IMR-90 (cell line): ENCODE measurements around the gene HMX3. TPM values are rescaled to one million over a fixed set of nuclear protein-coding genes. Genes with fewer than 3 reads are reported as not detected.

Experiments used
- ATAC-seq: fragments of 200-7000 bp; cut with Tn5 transposase; 2 replicates; pipeline ENCODE4 v1.9.1; 2020; ENCODE audit warnings: low read depth, mild to moderate bottlenecking, moderate library complexity
- BruUV-seq: library from RNA; stranded (reverse); fragments of 400-500 nt; replicated peaks from 2 replicates; lab custom pipeline; 2021; lab: Mats Ljungman, UMichigan
- CTCF ChIA-PET: fragments of 300-600 bp; formaldehyde crosslinking; extraction: SDS; loops from one replicate; lab custom pipeline; 2021; ENCODE audit warnings: antibody characterized with exemption; lab: Yijun Ruan, JAX
- POLR2A ChIA-PET: fragments of 300-600 bp; sonication (Branson Sonifier 250); formaldehyde crosslinking; loops from one replicate; lab custom pipeline; 2022; ENCODE audit warnings: antibody characterized with exemption; ENCODE audit not compliant: unreplicated experiment; lab: Charles Lee
- DNase-seq: peaks from one replicate; pipeline ENCODE4 v3.0.0; 2013
- H2AFZ ChIP-seq: replicated peaks from 2 replicates; pipeline ENCODE3; 2013; ENCODE audit warnings: low read length, mild to moderate bottlenecking; ENCODE audit not compliant: poor library complexity
- H2AK5ac ChIP-seq: 2 replicates; pipeline ENCODE4 v1.6.1; 2013; ENCODE audit warnings: low read depth, low read length, inconsistent platforms
- H2AK9ac ChIP-seq: replicated peaks from 2 replicates; pipeline ENCODE3; 2013; ENCODE audit warnings: mild to moderate bottlenecking, low read depth, low read length, moderate library complexity; ENCODE audit not compliant: poor library complexity
- H2BK120ac ChIP-seq: 2 replicates; pipeline ENCODE4 v1.6.1; 2013; ENCODE audit warnings: low read depth, low read length, inconsistent platforms
- H2BK15ac ChIP-seq: 3 replicates; pipeline ENCODE4 v1.6.1; 2013; ENCODE audit warnings: low read depth, low read length, inconsistent platforms
- H2BK20ac ChIP-seq: 2 replicates; pipeline ENCODE4 v1.6.1; 2013; ENCODE audit warnings: low read depth, mild to moderate bottlenecking, inconsistent platforms, low read length, moderate library complexity
- H2BK5ac ChIP-seq: 2 replicates; pipeline ENCODE4 v1.6.1; 2013; ENCODE audit warnings: mild to moderate bottlenecking, low read depth, low read length, inconsistent platforms; ENCODE audit not compliant: poor library complexity, severe bottlenecking
- H3K14ac ChIP-seq: replicated peaks from 2 replicates; pipeline ENCODE4 v1.6.1; 2013; ENCODE audit warnings: low read depth, low read length, inconsistent platforms
- H3K18ac ChIP-seq: 2 replicates; pipeline ENCODE4 v1.6.1; 2013; ENCODE audit warnings: low read depth, low read length, control low read depth
- H3K23ac ChIP-seq: 2 replicates; pipeline ENCODE4 v1.6.1; 2013; ENCODE audit warnings: low read depth, low read length, inconsistent platforms
- H3K27ac ChIP-seq: 2 replicates; pipeline ENCODE4 v1.5.1; 2013; ENCODE audit warnings: mild to moderate bottlenecking, control low read depth, low read length; ENCODE audit not compliant: insufficient read depth
- H3K27me3 ChIP-seq: 2 replicates; pipeline ENCODE4 v1.6.1; 2013; ENCODE audit warnings: low read length; ENCODE audit not compliant: control insufficient read depth, insufficient read depth
- H3K36me3 ChIP-seq: 2 replicates; pipeline ENCODE4 v1.6.1; 2013; ENCODE audit warnings: low read length, mixed read lengths; ENCODE audit not compliant: control insufficient read depth, insufficient read depth
- H3K4ac ChIP-seq: 2 replicates; pipeline ENCODE4 v1.6.1; 2013; ENCODE audit warnings: low read depth, low read length, inconsistent platforms
- H3K4me1 ChIP-seq: 2 replicates; pipeline ENCODE4 v1.6.1; 2013; ENCODE audit warnings: low read length, mixed read lengths; ENCODE audit not compliant: control insufficient read depth, insufficient read depth
- H3K4me2 ChIP-seq: 2 replicates; pipeline ENCODE4 v1.6.1; 2013; ENCODE audit warnings: low read depth, mild to moderate bottlenecking, control low read depth, low read length, moderate library complexity
- H3K4me3 ChIP-seq: 2 replicates; pipeline ENCODE4 v1.5.1; 2013; ENCODE audit warnings: low read depth, mild to moderate bottlenecking, control low read depth, low read length, moderate library complexity; ENCODE audit not compliant: insufficient read depth
- H3K56ac ChIP-seq: 2 replicates; pipeline ENCODE4 v1.6.1; 2013; ENCODE audit warnings: low read length, inconsistent platforms; ENCODE audit not compliant: insufficient read depth; ENCODE audit errors: extremely low read depth
- H3K79me1 ChIP-seq, 2 experiments: 2 replicates each; pipeline ENCODE4 v1.6.1; 2013; ENCODE audit warnings: low read length in 2 of 2, inconsistent platforms in 1 of 2, low read depth in 1 of 2
- H3K9ac ChIP-seq: 2 replicates; pipeline ENCODE4 v1.6.1; 2013; ENCODE audit warnings: low read depth, low read length, control low read depth
- H3K9me1 ChIP-seq: 2 replicates; pipeline ENCODE4 v1.6.1; 2013; ENCODE audit warnings: low read length, inconsistent platforms; ENCODE audit not compliant: insufficient read depth
- H3K9me3 ChIP-seq: 2 replicates; pipeline ENCODE4 v1.6.1; 2013; ENCODE audit warnings: low read length; ENCODE audit not compliant: control insufficient read depth, insufficient read depth
- H4K20me1 ChIP-seq: 2 replicates; pipeline ENCODE4 v1.6.1; 2013; ENCODE audit warnings: low read length, inconsistent platforms; ENCODE audit not compliant: insufficient read depth
- H4K5ac ChIP-seq: 2 replicates; pipeline ENCODE4 v1.6.1; 2013; ENCODE audit warnings: mild to moderate bottlenecking, low read depth, low read length, control low read depth
- H4K8ac ChIP-seq, 2 experiments: 2 replicates each; pipeline ENCODE4 v1.6.1; 2013; ENCODE audit warnings: low read depth in 2 of 2, low read length in 2 of 2, control low read depth in 1 of 2, inconsistent platforms in 1 of 2
- H4K91ac ChIP-seq: 2 replicates; pipeline ENCODE4 v1.6.1; 2013; ENCODE audit warnings: low read depth, low read length, inconsistent platforms; ENCODE audit not compliant: insufficient read depth
- BHLHE40 ChIP-seq: fragments of 150-350 bp; IDR thresholded peaks from 2 replicates; pipeline ENCODE4 v1.6.1; 2016; ENCODE audit warnings: mild to moderate bottlenecking, low read depth, low read length
- CHD1 ChIP-seq: IDR thresholded peaks from 2 replicates; pipeline ENCODE4 v1.6.1; 2012; ENCODE audit warnings: low read depth, low read length, improper control_type of control experiment
- CTCF ChIP-seq: conservative IDR thresholded peaks from 2 replicates; pipeline ENCODE4 v1.5.1; 2012; ENCODE audit warnings: mild to moderate bottlenecking, low read depth, low read length, improper control_type of control experiment
- MXI1 ChIP-seq: IDR thresholded peaks from 2 replicates; pipeline ENCODE4 v1.6.1; 2012; ENCODE audit warnings: low read depth, mild to moderate bottlenecking, low read length, moderate library complexity, borderline replicate concordance
- RAD21 ChIP-seq: IDR thresholded peaks from 2 replicates; pipeline ENCODE4 v1.6.1; 2012; ENCODE audit warnings: low read length, improper control_type of control experiment
- RFX5 ChIP-seq: IDR thresholded peaks from 2 replicates; pipeline ENCODE4 v1.8.0; 2012; ENCODE audit warnings: low read depth, mild to moderate bottlenecking, low read length, moderate library complexity
- WGBS, 2 experiments: methylation state at CpG; one replicate each; pipeline versions ENCODE4 v1.1.5 to v1.1.7; 2013; ENCODE audit warnings: missing lambda C conversion rate in 2 of 2; ENCODE audit not compliant: insufficient read length in 1 of 2; ENCODE audit errors: extremely low coverage in 2 of 2; 5-methylcytosine and 5-hydroxymethylcytosine counted together
- dilution Hi-C: fragments of 300-500 bp; cut with HindIII; formaldehyde crosslinking; loops from one replicate; pipeline ENCODE4 v1.14.3; 2018; ENCODE audit warnings: low sequenced_read_pairs; ENCODE audit not compliant: unreplicated experiment
- in situ Hi-C: fragments of 300-500 bp; cut with MboI; formaldehyde crosslinking; loops from 3 replicates; pipeline ENCODE4 v1.14.3; 2019; ENCODE audit warnings: low sequenced_read_pairs, inconsistent platforms, mixed read lengths
- intact Hi-C: fragments of 100-400 bp; cut with micrococcal nuclease; formaldehyde crosslinking; loops from 2 replicates; pipeline ENCODE4 v1.10.0; 2022
- polyA plus RNA-seq, 3 experiments: library from polyadenylated mRNA; depleted of rRNA; stranded (reverse); fragments of >200 nt; gene quantifications; 2 replicates each; pipeline ENCODE4 v1.2.3, GENCODE V29; 2012; ENCODE audit warnings: low replicate concordance in 1 of 3
- total RNA-seq: library from RNA; depleted of rRNA; stranded (reverse); fragments of >200 nt; gene quantifications from 2 replicates; pipeline ENCODE4 v1.2.3, GENCODE V29; 2012

Gene HMX3
- total and polyA plus RNA-seq, 2 of the 4 experiments (the other 2 are of a cell fraction) = not detected

- TF ChIP-seq RAD21 (no peak), MXI1 (no peak), BHLHE40 (no peak), RFX5 (no peak), CHD1 (no peak)
These were observed 1.3 kb upstream of the HMX3 start (continued) for GRCh38 chr10:123134343-123134914.

DNA sequence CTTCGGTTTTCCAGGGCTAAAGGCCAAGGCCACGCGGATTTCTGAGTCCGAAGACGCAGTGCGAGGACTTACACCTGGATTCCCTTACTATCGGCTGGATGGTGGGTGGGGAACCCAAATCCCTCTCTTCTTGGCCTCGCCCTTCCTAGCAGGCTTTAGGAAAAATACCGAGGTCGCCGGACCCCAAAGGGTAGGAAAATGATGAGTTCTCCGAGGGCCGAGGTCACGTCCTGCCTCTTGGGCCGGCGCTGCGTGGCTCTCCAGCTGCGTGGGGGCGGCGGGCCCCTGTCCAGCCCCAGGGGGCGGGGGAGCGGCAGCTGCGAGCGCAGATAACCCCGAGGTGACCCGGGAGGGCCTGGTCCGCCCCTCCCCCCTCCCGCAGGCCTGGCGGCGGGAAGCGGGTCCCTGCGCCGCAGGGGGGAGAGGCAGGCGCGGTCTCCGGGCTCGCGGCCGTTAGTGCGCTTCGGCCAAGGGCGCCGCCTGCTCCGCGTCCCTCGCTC is 805 bp upstream of the HMX3 start:
- H4K91ac ChIP-seq = no peak overlapping the region
- no peak overlapping the region for H4K8ac ChIP-seq
- H2BK15ac ChIP-seq = no peak overlapping the region
- H4K20me1 ChIP-seq = 0 out of 2 replicates have a peak, but pooled peaks cover 3% of the 10 kb centered on the region
- WGBS, 2 experiments = 0% methylated on average over 1 of the region's 46 CpGs; no CpG with 5 or more reads in 1 of the 2 experiments
- H3K9ac ChIP-seq = no peak overlapping the region
- intact Hi-C loops (no loop called here), dilution Hi-C loops (no loop called here), in situ Hi-C loops (loop anchor here (5.0 to 25.0 kb wide), 3 partner anchors 417 to 1252 kb away; no protein-coding TSS in a partner anchor)
- H3K4ac ChIP-seq = no peak overlapping the region
- no peak overlapping the region for H2AK5ac ChIP-seq
- no peaks in the 10 kb centered on the region for H3K36me3 ChIP-seq
- no peak overlapping the region for H3K23ac ChIP-seq
- H2BK5ac ChIP-seq = no peak overlapping the region
- TF ChIP-seq CTCF = no peak
- ATAC-seq (no peak), DNase-seq (no peak)
- H3K18ac ChIP-seq = no peak overlapping the region
- peaks cover 86% of the 10 kb centered on the region for H3K27me3 ChIP-seq
- H3K9me3 ChIP-seq = no peaks in the 10 kb centered on the region; the same call in 1 of the 2 replicates
- BruUV-seq = no TSS peak
- no peak overlapping the region; the same call in 1 of the 2 replicates for H3K4me2 ChIP-seq
- H3K9me1 ChIP-seq = no peaks in the 10 kb centered on the region
- no peak overlapping the region for H4K5ac ChIP-seq
- H3K4me3 ChIP-seq = no peak overlapping the region
- H3K27ac ChIP-seq = no peak overlapping the region
- H3K79me1 ChIP-seq = no peaks in the 10 kb centered on the region
- no peak overlapping the region for H2BK120ac ChIP-seq
- no peak overlapping the region for H2AK9ac ChIP-seq
- H3K4me1 ChIP-seq = peaks cover 2% of the 10 kb centered on the region; the same call in 1 of the 2 replicates
- CTCF ChIA-PET = no interaction called here
- no peak overlapping the region for H3K56ac ChIP-seq
- POLR2A ChIA-PET = no interaction called here
- H3K14ac ChIP-seq = no peak overlapping the region
- H2BK20ac ChIP-seq = no peak overlapping the region
- H2AFZ ChIP-seq = peak overlapping the region; percentile 18
